GM18873 (cell line): Measurements from ENCODE around the gene GPR25.
"Not testable (repeated sequence)": the region's sequence is repeated elsewhere in the genome, so short reads cannot be mapped to it uniquely, and the experiment has no call there.

Source experiments
- ATAC-seq: cut with Tn5 transposase; IDR thresholded peaks from one replicate; pipeline ENCODE4 v1.9.1; 2021; ENCODE audit warnings: mild to moderate bottlenecking, moderate library complexity, moderate number of reproducible peaks; ENCODE audit not compliant: unreplicated experiment, low FRiP score

The GPR25 gene

DNA sequence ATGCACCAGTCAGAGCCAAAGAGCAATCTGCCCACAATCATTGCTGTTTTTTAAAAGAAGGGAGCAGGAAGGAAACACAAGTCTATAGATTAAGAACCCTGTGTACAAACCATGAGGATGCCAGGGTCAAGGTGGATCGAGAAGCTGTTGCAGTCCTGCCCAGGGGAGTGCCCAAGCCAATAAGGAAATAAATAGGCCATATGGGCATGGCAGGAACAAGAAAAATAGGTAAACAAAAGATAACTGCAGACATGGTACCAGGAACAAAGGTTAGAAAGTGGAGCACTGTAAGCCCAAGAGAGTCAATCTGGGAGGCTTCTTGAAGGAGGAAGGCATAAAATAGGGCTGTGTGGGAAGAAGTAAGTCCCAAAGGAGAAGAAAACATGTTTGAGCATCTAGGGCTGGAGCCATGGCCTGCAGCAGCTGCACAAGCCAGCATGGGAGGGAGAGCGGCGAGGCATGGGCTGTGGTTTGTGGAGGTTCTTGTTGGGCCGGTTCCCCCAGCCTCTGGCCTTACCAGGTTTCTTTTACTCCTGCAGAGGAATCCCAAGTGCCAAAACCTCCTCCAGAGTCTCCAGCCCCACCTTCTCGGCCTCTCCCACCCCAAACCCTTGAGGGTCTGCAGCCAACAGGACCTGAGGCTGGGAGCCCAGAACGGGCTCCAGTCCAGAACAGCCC, 35.5 kb downstream of the GPR25 start:
- no peak for ATAC-seq

DNA sequence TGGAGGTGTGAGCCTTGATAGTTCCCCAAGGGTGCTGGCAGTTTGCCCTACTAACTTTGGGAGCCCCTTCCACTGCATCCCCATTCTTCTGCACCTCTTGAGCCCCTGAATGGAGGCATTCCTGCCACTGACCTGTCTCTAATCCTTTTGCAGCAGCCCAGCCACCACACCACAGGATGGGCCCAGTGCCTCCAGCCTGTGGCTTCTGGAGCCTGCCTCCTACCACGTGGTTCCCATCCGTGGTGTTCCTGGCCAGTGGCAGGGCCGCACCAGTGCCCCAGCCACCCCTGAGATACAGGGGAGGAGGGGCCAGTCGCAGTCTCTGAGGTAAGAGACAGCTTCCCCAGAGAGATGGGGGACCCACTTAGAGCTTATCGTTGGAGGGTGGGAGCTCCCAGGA, 36.3 kb downstream of the GPR25 start:
- ATAC-seq = no peak

DNA sequence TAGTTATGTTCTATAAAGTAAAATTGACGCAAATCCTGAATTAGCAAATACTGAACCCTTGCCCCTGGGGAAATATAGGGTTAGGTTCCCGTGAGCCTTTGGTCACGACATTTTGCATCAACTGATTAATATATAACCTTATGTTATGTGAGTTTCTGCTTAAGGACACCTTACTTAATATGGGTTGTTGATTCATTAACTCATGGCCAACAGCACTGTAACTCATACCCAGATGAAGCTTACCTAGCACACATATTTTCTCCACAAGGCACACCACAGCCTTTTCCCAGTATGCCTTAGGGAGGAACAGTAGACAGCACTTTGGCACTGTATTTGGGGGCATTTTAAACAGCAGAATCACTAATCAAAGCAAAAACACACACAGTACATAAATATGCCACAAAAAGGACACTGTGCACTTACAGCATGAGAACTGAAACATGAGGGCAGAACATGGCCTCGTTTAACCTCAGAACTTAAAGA, 37.0 kb downstream of the GPR25 start:
- ATAC-seq = peak; percentile 41

DNA sequence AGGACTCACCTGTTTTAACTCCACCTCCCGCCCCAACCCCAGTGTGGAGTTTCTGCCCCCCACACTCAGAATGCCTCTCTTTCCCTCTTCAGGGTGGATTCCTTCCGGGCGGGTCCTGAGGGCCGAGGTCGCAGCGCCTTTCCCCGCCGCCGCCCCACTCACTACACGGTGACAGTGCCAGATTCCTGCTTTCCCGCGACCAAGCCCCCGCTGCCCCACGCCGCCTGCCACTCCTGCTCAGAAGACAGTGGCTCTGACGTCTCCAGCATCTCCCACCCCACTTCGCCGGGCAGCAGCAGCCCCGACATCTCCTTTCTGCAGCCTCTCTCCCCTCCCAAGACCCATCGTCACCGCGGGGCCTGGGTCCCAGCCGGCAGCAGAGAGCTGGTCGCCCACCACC, 38.6 kb downstream of the GPR25 start:
- ATAC-seq = no peak

DNA sequence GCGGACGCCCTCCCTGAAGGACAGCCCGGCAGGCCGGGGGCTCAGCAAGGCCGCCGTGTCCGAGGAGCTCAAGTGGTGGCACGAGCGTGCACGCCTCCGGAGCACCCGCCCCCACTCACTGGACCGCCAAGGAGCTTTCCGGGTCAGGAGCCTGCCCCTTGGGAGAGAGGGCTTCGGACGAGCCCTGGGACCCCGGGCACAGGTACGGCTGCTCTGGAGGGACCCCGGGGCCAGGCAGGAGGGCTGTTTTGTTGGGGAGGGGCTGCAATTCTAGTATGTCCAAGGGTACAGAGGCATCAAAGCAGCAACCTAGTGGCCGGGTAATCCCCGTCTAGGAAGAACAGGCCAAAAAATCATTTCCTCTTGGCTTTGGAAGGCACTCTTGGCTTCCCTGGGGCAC, 39.2 kb downstream of the GPR25 start:
- not testable (repeated sequence) for ATAC-seq

DNA sequence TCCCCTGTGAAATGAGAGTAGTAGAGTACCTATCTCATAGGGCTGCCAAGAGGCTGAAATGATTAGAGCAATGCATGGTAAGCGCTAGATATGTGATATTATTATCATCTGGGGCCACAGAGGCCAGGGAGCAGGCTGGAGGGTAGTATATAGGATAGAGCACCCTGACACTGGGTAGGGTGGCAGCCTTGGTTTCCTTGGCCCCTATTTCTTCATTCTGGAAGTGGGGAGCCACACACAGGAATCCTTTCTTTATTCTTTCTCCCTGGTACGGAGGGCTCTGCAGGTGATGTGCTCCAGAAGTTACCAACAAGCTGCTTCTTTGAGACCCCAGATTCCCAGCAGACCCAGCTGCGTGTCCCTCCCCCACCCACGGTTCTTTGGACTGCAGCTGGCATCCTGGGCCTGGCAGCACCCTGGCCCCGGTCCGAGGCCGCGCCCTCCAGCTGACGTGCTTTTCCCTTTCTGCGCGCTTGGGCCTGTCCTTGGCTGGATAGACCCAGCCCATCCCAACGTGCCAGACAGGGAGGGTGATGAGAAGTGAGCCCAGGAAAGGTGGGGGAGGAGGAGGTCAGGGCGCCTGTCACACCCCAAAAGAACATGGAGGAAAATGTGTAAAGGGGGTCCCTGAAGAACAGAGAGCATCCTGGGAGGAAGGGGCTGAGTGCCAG, 40.1 kb downstream of the GPR25 start:
- ATAC-seq = no peak

DNA sequence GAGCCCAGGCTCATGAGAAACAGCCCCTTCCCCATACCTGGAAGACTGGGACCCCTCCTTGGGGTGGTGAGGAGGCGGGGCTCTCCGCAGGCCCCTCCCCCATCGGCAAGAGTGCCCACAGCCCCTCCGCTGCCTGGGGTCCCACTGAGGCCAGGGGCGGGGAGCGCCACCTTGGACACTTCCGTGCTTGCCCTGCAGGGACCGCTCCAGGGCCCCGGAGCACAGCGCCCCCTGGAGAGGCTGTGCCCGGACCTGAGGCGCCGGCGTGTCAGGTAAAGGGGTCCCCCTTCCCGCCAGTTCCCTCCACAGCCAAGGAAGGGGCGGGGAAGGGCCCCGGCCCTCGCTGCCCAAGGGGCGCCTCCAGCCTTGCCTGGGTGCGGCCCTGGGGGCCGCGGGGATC, 43.4 kb downstream of the GPR25 start:
- no peak for ATAC-seq

DNA sequence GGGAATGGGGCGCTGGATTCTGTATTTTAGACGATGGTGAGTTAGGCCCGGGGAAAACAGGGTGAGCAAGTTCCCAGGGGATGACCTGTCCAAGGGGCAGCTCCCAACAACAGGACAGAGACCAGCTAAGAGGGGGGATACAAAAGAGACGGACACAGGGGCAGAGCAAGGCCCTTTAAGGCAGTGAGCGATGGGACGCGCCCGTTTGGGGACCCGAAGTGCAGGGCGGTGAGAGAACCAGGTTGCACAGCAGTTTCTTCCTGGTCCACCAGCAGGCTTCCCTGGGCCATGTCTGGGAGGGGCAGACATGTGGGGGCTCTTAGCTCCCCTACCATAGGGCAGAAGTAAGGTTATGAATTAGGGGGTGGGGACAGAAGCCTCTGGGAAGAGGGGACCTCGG, 43.9 kb downstream of the GPR25 start:
- no peak for ATAC-seq

DNA sequence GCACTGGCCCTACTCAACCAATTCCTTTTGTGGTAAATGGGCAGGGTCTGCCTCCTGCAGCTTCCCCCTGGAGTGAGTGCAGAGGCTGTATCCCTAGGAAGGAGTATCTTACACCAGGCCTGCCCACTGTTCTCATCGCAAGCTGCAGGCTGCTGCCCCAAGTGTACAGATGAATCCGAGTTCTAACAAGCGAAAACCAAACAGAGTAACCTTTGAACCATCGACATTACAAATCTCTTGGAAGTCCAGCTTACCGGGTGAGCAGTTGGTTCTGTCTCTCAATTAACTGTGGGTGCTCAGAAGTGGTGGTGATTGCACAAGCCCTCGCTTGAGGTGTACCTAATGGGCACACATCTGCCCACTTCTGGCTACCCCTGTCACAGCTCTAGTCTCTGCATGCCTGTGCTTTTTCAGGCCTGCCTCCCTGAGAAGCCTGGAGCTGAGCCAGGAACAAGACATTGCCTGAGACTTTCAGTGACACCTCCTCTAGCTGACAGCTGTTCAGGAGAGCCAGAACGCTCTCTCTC, 44.6 kb downstream of the GPR25 start:
- no peak for ATAC-seq

DNA sequence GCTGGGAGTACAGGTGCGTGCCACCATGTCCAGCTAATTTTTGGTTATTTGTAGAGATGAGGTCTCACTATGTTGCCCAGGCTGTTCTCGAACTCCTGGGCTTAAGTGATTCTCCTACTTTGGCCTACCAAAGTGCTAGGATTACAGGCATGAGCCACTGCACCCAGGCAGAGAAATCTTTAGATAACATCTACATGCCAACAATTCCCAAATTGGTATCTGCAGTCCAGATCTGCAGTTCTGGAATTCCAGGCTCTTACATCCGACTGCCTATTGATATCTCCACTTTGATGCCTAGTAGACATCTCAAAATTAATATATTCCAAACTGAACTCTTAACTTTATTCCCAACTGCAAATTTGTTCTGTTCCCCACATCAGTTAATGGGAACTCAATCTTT, 45.2 kb downstream of the GPR25 start:
- no peak for ATAC-seq

DNA sequence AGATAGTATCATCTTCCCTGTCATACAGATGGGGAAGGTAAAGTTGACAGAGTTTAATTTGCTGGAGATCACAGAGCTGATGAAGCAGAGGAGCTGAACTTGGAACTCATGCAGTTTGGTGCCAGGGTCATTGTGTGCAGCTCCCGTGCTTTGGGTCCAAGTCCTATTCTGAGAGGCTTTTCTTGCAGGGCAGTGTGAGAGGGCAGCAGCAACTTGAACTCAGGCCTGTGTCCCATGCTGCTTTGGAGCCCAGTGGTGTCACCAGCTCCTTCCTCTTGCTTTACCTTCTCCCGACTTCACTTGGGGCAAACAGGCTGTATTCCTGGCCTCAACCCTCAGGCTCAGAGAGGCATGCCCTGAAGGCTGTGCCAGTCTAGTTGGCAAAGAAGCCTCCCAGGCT, 46.6 kb downstream of the GPR25 start:
- no peak for ATAC-seq

DNA sequence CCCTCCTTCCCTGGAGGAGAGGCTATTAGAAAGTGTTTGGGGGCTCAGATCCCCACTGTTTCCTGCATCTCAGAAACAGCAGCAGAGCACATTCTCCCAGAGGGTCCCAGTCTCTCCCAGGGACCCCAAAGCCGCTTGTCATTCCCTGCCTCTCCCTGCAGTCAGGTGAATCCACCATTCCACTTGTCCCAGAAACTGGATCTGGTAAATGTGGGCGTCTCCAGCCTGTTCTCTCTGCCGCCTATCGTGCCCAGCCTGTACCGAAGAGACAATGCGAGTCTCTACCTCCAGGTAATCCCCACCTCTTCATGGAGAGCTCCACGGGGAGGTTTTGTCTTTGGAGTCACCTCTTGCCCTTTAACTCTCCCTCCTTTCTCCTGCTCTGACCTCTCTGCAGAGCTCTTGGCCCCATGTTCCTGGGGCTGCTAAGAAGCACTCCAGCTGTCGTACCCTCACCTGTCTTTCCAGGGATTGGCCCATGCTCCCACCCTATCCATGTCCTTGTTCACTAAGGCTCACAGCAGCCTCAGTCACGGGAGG, 48.9 kb downstream of the GPR25 start:
- ATAC-seq = no peak

DNA sequence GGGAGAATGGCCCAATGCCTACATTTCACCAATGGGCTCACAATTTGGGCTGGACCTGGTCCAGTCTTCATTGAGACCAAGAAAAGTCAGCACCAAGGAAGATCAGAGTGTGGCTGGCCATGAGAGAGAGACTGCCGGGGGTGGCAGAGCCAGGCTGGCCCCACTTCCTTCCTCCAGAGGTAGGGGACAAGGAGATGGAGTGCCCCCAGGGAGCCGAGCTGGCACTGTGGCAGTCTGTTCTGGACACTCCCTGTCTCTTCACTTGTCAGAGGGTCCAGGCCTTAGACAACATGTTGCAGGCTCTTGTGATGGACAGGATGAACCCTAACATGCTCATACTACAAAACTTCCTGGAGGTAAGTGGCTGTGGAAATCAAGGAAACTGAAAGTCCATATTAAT, 49.6 kb downstream of the GPR25 start:
- ATAC-seq = no peak

DNA sequence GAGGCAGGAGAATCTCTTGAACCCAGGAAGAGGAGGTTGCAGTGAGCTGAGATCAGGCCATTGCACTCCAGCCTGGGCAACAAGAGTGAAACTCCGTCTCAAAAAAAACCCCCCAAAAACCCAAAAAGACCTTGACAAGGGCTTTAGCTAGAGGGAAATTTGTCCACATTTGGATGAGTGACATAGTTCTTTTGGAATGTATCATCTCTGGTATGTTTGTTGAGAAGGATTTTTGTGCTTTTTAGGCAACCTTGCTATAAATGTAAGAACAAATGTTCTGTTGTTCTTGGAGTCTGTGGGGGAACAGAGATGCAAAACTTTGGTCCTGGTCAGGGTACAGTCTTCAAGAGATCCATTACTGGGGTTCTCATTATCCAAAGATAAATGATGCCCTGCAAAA, 50.8 kb downstream of the GPR25 start:
- no peak for ATAC-seq
